Esophagus (tissue), 2 donors: ENCODE measurements around the gene TM7SF3. TPM values are rescaled to one million over a fixed set of nuclear protein-coding genes. Genes with fewer than 3 reads are reported as not detected.

Experiments used
- H3K27ac ChIP-seq, 2 donors: one replicate each; pipeline ENCODE4 v1.5.1; 2013; ENCODE audit warnings: low read depth in 2 of 2, mild to moderate bottlenecking in 2 of 2, inconsistent platforms in 1 of 2, low read length in 1 of 2, moderate library complexity in 1 of 2
- H3K27me3 ChIP-seq, 2 donors: one replicate each; pipeline ENCODE4 v1.6.1; 2013; ENCODE audit warnings: low read length in 2 of 2, control low read depth in 1 of 2, mild to moderate bottlenecking in 1 of 2; ENCODE audit not compliant: insufficient read depth in 2 of 2, control insufficient read depth in 1 of 2
- H3K36me3 ChIP-seq, 2 donors: one replicate each; pipeline ENCODE4 v1.6.1; 2013; ENCODE audit warnings: low read length in 1 of 2; ENCODE audit not compliant: control insufficient read depth in 2 of 2, insufficient read depth in 2 of 2
- H3K4me1 ChIP-seq, 2 donors: one replicate each; pipeline ENCODE4 v1.6.1; 2013; ENCODE audit warnings: low read length in 1 of 2; ENCODE audit not compliant: control insufficient read depth in 2 of 2, insufficient read depth in 2 of 2
- H3K4me3 ChIP-seq, 2 donors: one replicate each; pipeline ENCODE4 v1.5.1; 2013; ENCODE audit warnings: low read length in 2 of 2, mild to moderate bottlenecking in 2 of 2, low read depth in 1 of 2, moderate library complexity in 1 of 2
- H3K9me3 ChIP-seq, 2 donors: one replicate each; pipeline ENCODE4 v1.6.1; 2013; ENCODE audit warnings: mild to moderate bottlenecking in 2 of 2, low read depth in 1 of 2, low read length in 1 of 2, moderate library complexity in 1 of 2; ENCODE audit not compliant: control insufficient read depth in 2 of 2, insufficient read depth in 1 of 2
- WGBS, 2 donors: extraction: QIAGEN DNeasy Blood & Tissue Kit; methylation state at CpG; one replicate each; pipeline ENCODE4 v1.1.7; 2013; 5-methylcytosine and 5-hydroxymethylcytosine counted together
- polyA plus RNA-seq, 2 donors: library from polyadenylated mRNA; stranded (reverse); fragments of 200-250 nt; gene quantifications; one replicate each; pipeline ENCODE4 v1.2.3, GENCODE V29; 2013
- donor health status: healthy with polysubstance abuse.
- donor health status: Bipolar disorder and iron deficiency.

TM7SF3 gene
- polyA plus RNA-seq, 2 donors, result 15.9 to 43.3 TPM

GRCh38 chr12:26937863-26938700 lies 76.1 kb downstream of the TM7SF3 start, which contains the start of the genes FGFR1OP2 and INTS13:
Gene FGFR1OP2, plus strand, starts transcription at chr12:26938470. Its CDS starts 15,689 bp downstream, at chr12:26954159.
Gene INTS13, minus strand, starts transcription at chr12:26937981. Its CDS starts 1,178 bp downstream, at chr12:26936803.
- H3K4me1 ChIP-seq, result peaks cover 0 to 2% of the 10 kb centered on the region in 2 donors
- WGBS, 2 donors, result 0% methylated on average over 51 to 69 of the region's 69 CpGs
- H3K4me3 ChIP-seq, result peak within 1 kb of the TSS; percentile 81 to 89
- no peaks in the 10 kb centered on the region for H3K36me3 ChIP-seq
- no peaks in the 10 kb centered on the region for H3K27me3 ChIP-seq
- no peaks in the 10 kb centered on the region for H3K9me3 ChIP-seq
- H3K27ac ChIP-seq, result peak within 1 kb of the TSS; percentile 93 to 98

GRCh38 chr12:26937443-26937862 lies 76.7 kb downstream of the TM7SF3 start:
- peaks cover 0 to 2% of the 10 kb centered on the region in 2 donors for H3K4me1 ChIP-seq
- H3K27ac ChIP-seq, result peak overlapping the region; percentile 86 to 93

GRCh38 chr12:26936559-26937442 lies 77.4 kb downstream of the TM7SF3 start:
- peak overlapping the region; percentile 22 to 86 for H3K27ac ChIP-seq
- peaks cover 0 to 2% of the 10 kb centered on the region in 2 donors for H3K4me1 ChIP-seq

More at GRCh38 chr12:26937443-26937862, 76.7 kb downstream of the TM7SF3 start:
- WGBS, 2 donors, result 0 to 1% methylated on average over 10 of the region's 10 CpGs
- Histone ChIP-seq H3K9me3 (no peaks in the 10 kb centered on the region), H3K4me3 (peak overlapping the region; percentile 81 to 89), H3K36me3 (peaks cover under 1 to 1% of the 10 kb centered on the region in 2 donors), H3K27me3 (no peaks in the 10 kb centered on the region)

DNA sequence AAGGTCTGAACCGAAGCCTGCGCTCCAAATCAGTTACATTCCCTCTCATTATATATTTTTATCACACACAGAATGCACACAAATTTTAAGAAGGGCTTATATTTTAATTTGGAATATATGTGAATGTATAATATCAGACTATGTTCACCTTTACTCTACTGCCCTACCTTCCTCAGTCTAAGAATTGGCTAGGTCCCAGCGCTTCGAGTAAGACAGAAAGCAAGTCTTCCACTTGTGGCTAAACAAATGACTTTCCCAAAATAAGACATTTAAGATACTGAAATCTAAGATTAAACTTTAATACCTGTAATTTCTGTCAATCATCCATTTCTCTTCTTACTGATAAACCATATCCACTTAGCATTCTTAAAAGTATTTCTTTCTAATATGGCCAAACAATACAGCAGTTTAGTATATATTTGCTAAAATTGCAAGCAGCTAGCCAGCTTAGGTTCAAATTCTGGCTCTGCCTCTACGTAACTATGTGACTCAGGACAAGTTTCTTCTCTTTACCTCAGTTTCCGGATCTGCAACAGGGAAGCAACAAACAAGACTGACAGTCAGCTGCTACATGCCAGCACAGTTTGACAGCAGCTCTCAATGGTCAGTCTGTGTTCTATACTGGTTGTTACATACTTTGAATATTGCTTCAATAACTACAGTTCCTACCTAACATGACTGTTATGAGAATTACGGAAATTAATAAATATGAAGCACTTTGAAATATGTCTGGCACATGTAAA lies 78.4 kb downstream of the TM7SF3 start:
- Histone ChIP-seq H3K9me3 (no peaks in the 10 kb centered on the region), H3K4me1 (peaks cover 0 to 2% of the 10 kb centered on the region in 2 donors), H3K4me3 (no peak overlapping the region), H3K36me3 (peaks cover 2% of the 10 kb centered on the region in 2 donors), H3K27me3 (no peaks in the 10 kb centered on the region), H3K27ac (peak overlapping the region in 1 of 2 donors; percentile 29)
- 58 to 66% methylated on average over 7 of the region's 7 CpGs for whole genome bisulfite sequencing, 2 donors

More at GRCh38 chr12:26936559-26937442, 77.4 kb downstream of the TM7SF3 start:
- H3K36me3 ChIP-seq, result peaks cover 2% of the 10 kb centered on the region in 2 donors
- WGBS, 2 donors, result 8 to 11% methylated on average over 8 of the region's 8 CpGs
- no peaks in the 10 kb centered on the region for H3K9me3 ChIP-seq
- H3K4me3 ChIP-seq, result peak overlapping the region; percentile 47 to 81
- no peaks in the 10 kb centered on the region for H3K27me3 ChIP-seq

- no peaks in the 10 kb centered on the region for H3K27me3 ChIP-seq
- WGBS, 2 donors, result 93 to 100% methylated on average over 2 of the region's 2 CpGs
- H3K9me3 ChIP-seq, result no peaks in the 10 kb centered on the region
- H3K36me3 ChIP-seq, result peaks cover 6 to 12% of the 10 kb centered on the region in 2 donors
- no peak overlapping the region for H3K4me3 ChIP-seq
- H3K4me1 ChIP-seq, result no peaks in the 10 kb centered on the region
- no peak overlapping the region for H3K27ac ChIP-seq
Measured at GRCh38 chr12:26929590-26929989, 84.6 kb downstream of the TM7SF3 start.

GRCh38 chr12:26928661-26929060 lies 85.5 kb downstream of the TM7SF3 start:
- H3K36me3 ChIP-seq, result peaks cover 6 to 12% of the 10 kb centered on the region in 2 donors
- H3K27ac ChIP-seq, result no peak overlapping the region
- no peaks in the 10 kb centered on the region for H3K27me3 ChIP-seq
- H3K4me1 ChIP-seq, result no peaks in the 10 kb centered on the region
- H3K9me3 ChIP-seq, result no peaks in the 10 kb centered on the region
- no peak overlapping the region for H3K4me3 ChIP-seq
- 95 to 96% methylated on average over 5 of the region's 5 CpGs for WGBS, 2 donors

Other genes with a start within 250 kb of the TM7SF3 start
- gene ITPR2, start 181.2 kb downstream of the TM7SF3 start, polyA plus RNA-seq, result 1 to 10 TPM; 4.8 to 5.7 TPM
- 10 to 100 TPM; 17.0 to 33.0 TPM for gene INTS13, start 76.4 kb downstream of the TM7SF3 start, polyA plus RNA-seq
- 10 to 100 TPM; 17.8 to 20.2 TPM for gene FGFR1OP2, start 75.9 kb downstream of the TM7SF3 start, polyA plus RNA-seq
- gene MED21, start 8.2 kb upstream of the TM7SF3 start, polyA plus RNA-seq, result 10 to 100 TPM; 25.3 to 31.8 TPM
- gene C12orf71, start 68.2 kb upstream of the TM7SF3 start, polyA plus RNA-seq, result not detected
- 10 to 100 TPM; 10.9 to 11.9 TPM for gene STK38L, start 229.9 kb upstream of the TM7SF3 start, polyA plus RNA-seq